Liver (tissue), 3 donors: ENCODE measurements around the gene CCDC187.

Source experiments
- ATF3 ChIP-seq: IDR thresholded peaks from 2 replicates; pipeline ENCODE4 v1.6.1; 2016; ENCODE audit warnings: antibody characterized with exemption
- CTCF ChIP-seq: fragments of 150-350 bp; IDR thresholded peaks from 2 replicates; pipeline ENCODE4 v1.5.1; 2017; ENCODE audit warnings: improper control_type of control experiment, low read depth, low read length; ENCODE audit not compliant: missing input control
- EGR1 ChIP-seq, 2 donors: IDR thresholded peaks; 2 replicates each; pipeline ENCODE4 v1.6.1; 2016 to 2018; ENCODE audit warnings: antibody characterized with exemption in 2 of 2, low read depth in 2 of 2
- FOXA2 ChIP-seq: IDR thresholded peaks from 2 replicates; pipeline ENCODE4 v1.6.1; 2016; ENCODE audit warnings: antibody characterized with exemption
- JUND ChIP-seq, 2 donors: IDR thresholded peaks; 2 replicates each; pipeline ENCODE4 v1.6.1; 2016; ENCODE audit warnings: antibody characterized with exemption in 2 of 2
- MAX ChIP-seq: IDR thresholded peaks from 2 replicates; pipeline ENCODE4 v1.6.1; 2016; ENCODE audit warnings: antibody characterized with exemption
- RAD21 ChIP-seq, 2 donors: IDR thresholded peaks; 2 replicates each; pipeline ENCODE4 v1.6.1; 2016; ENCODE audit warnings: antibody characterized with exemption in 2 of 2, mild to moderate bottlenecking in 2 of 2
- REST ChIP-seq: IDR thresholded peaks from 2 replicates; pipeline ENCODE4 v1.6.1; 2016; ENCODE audit warnings: antibody characterized with exemption, mild to moderate bottlenecking
- SP1 ChIP-seq: IDR thresholded peaks from 2 replicates; pipeline ENCODE4 v1.6.1; 2018; ENCODE audit warnings: antibody characterized with exemption, mild to moderate bottlenecking
- TAF1 ChIP-seq: conservative IDR thresholded peaks from 2 replicates; pipeline ENCODE4 v1.6.1; 2016; ENCODE audit warnings: antibody characterized with exemption, mild to moderate bottlenecking
- YY1 ChIP-seq: IDR thresholded peaks from 2 replicates; pipeline ENCODE4 v1.6.1; 2016; ENCODE audit warnings: antibody characterized with exemption, mild to moderate bottlenecking
- donor health status: healthy.
- donor health status: healthy.

GRCh38 chr9:136231478-136232297 is 72.2 kb downstream of the CCDC187 start:
- no peak for TF ChIP-seq CTCF
- TF ChIP-seq SP1: no peak
- TF ChIP-seq RAD21 (IDR thresholded peaks at IDR 0.05): no peak
- TF ChIP-seq EGR1 (IDR thresholded peaks at IDR 0.05; ENCODE audit: low read depth in 2 of 2): no peak
- TF ChIP-seq YY1: no peak
- no peak for TF ChIP-seq FOXA2
- no peak for TF ChIP-seq TAF1
- TF ChIP-seq ATF3: no peak
- TF ChIP-seq MAX: no peak
- no peak for TF ChIP-seq JUND (IDR thresholded peaks at IDR 0.05)
- TF ChIP-seq REST: no peak
